Esophagus (tissue), 2 donors: ENCODE results near the gene GMPPA. TPM values are rescaled to one million over a fixed set of nuclear protein-coding genes. Genes with fewer than 3 reads are reported as not detected.
A peak's percentile ranks its signal among the peaks of the same experiment; 100 is the strongest.

Source experiments
- H3K27ac ChIP-seq, 2 donors: one replicate each; pipeline ENCODE4 v1.5.1; 2013; ENCODE audit warnings: low read depth in 2 of 2, mild to moderate bottlenecking in 2 of 2, inconsistent platforms in 1 of 2, low read length in 1 of 2, moderate library complexity in 1 of 2
- H3K27me3 ChIP-seq, 2 donors: one replicate each; pipeline ENCODE4 v1.6.1; 2013; ENCODE audit warnings: low read length in 2 of 2, control low read depth in 1 of 2, mild to moderate bottlenecking in 1 of 2; ENCODE audit not compliant: insufficient read depth in 2 of 2, control insufficient read depth in 1 of 2
- H3K36me3 ChIP-seq, 2 donors: one replicate each; pipeline ENCODE4 v1.6.1; 2013; ENCODE audit warnings: low read length in 1 of 2; ENCODE audit not compliant: control insufficient read depth in 2 of 2, insufficient read depth in 2 of 2
- H3K4me1 ChIP-seq, 2 donors: one replicate each; pipeline ENCODE4 v1.6.1; 2013; ENCODE audit warnings: low read length in 1 of 2; ENCODE audit not compliant: control insufficient read depth in 2 of 2, insufficient read depth in 2 of 2
- H3K4me3 ChIP-seq, 2 donors: one replicate each; pipeline ENCODE4 v1.5.1; 2013; ENCODE audit warnings: low read length in 2 of 2, mild to moderate bottlenecking in 2 of 2, low read depth in 1 of 2, moderate library complexity in 1 of 2
- H3K9me3 ChIP-seq, 2 donors: one replicate each; pipeline ENCODE4 v1.6.1; 2013; ENCODE audit warnings: mild to moderate bottlenecking in 2 of 2, low read depth in 1 of 2, low read length in 1 of 2, moderate library complexity in 1 of 2; ENCODE audit not compliant: control insufficient read depth in 2 of 2, insufficient read depth in 1 of 2
- WGBS, 2 donors: extraction: QIAGEN DNeasy Blood & Tissue Kit; methylation state at CpG; one replicate each; pipeline ENCODE4 v1.1.7; 2013; 5-methylcytosine and 5-hydroxymethylcytosine counted together
- polyA plus RNA-seq, 2 donors: library from polyadenylated mRNA; stranded (reverse); fragments of 200-250 nt; gene quantifications; one replicate each; pipeline ENCODE4 v1.2.3, GENCODE V29; 2013
- donor health status: healthy with polysubstance abuse.
- donor health status: Bipolar disorder and iron deficiency.

Gene GMPPA
- polyA plus RNA-seq, 2 donors, result 18.4 to 25.5 TPM

DNA sequence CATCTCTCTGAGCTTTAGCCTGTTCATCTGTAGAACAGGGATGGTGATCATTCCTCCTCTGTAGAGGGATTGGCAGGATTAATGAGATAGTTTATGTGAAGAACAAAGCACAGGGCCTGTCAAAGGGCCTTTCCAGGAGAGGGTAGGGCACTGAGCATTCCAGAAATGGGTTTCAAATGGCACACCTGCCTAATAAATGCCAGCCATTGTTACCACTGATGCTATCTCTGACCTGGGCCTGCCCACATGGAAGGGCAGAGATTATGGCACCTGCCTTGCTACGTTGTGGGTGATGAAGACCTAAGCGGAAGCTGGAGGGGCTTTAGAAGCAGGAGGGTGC is 31.0 kb upstream of the GMPPA start:
- no peaks in the 10 kb centered on the region for H3K36me3 ChIP-seq
- 75 to 84% methylated on average over 2 of the region's 2 CpGs for WGBS, 2 donors
- H3K4me1 ChIP-seq, result peaks cover 0 to 2% of the 10 kb centered on the region in 2 donors
- H3K9me3 ChIP-seq, result no peaks in the 10 kb centered on the region
- H3K27ac ChIP-seq, result peak overlapping the region in 1 of 2 donors; percentile 13
- H3K4me3 ChIP-seq, result no peak overlapping the region
- H3K27me3 ChIP-seq, result no peaks in the 10 kb centered on the region

- H3K9me3 ChIP-seq, result no peaks in the 10 kb centered on the region
- peaks cover 2% of the 10 kb centered on the region in 2 donors for H3K4me1 ChIP-seq
- no peaks in the 10 kb centered on the region for H3K36me3 ChIP-seq
- WGBS, 2 donors, result 88 to 89% methylated on average over 23 of the region's 23 CpGs
- H3K27me3 ChIP-seq, result no peaks in the 10 kb centered on the region
- H3K27ac ChIP-seq, result no peak overlapping the region
- H3K4me3 ChIP-seq, result no peak overlapping the region
Observed at GRCh38 chr2:219468410-219469185, 30.1 kb upstream of the GMPPA start.

GRCh38 chr2:219469186-219469724 is 29.4 kb upstream of the GMPPA start:
- WGBS, 2 donors, result 78 to 82% methylated on average over 16 of the region's 16 CpGs
- peaks cover 2 to 4% of the 10 kb centered on the region in 2 donors for H3K4me1 ChIP-seq
- H3K27me3 ChIP-seq, result no peaks in the 10 kb centered on the region
- no peaks in the 10 kb centered on the region for H3K36me3 ChIP-seq
- no peak overlapping the region for H3K4me3 ChIP-seq
- H3K9me3 ChIP-seq, result no peaks in the 10 kb centered on the region
- no peak overlapping the region for H3K27ac ChIP-seq

DNA sequence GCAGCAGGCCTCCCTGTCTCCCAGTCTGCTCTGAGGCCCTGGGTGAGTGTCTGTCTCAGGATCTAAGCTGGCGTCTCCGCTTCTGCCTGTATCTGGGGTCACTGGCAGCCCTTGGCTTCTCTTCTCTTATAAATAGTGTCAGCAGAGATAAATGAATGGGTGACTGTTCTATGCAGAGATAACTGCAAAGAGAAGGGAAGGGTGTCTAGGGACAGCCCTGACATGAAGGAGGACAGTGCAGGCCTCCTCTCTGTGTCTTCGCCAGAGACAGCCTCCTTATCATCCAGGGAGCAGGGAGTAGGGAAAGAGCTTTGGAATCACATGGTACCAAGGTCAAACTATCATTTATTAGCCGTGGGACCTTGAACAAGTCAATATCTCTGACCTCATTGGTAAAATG is 28.3 kb upstream of the GMPPA start:
- H3K4me3 ChIP-seq, result no peak overlapping the region
- H3K36me3 ChIP-seq, result no peaks in the 10 kb centered on the region
- H3K4me1 ChIP-seq, result peaks cover 2 to 4% of the 10 kb centered on the region in 2 donors
- no peak overlapping the region for H3K27ac ChIP-seq
- no peaks in the 10 kb centered on the region for H3K27me3 ChIP-seq
- no peaks in the 10 kb centered on the region for H3K9me3 ChIP-seq
- WGBS, 2 donors, result 67 to 72% methylated on average over 4 of the region's 4 CpGs

DNA sequence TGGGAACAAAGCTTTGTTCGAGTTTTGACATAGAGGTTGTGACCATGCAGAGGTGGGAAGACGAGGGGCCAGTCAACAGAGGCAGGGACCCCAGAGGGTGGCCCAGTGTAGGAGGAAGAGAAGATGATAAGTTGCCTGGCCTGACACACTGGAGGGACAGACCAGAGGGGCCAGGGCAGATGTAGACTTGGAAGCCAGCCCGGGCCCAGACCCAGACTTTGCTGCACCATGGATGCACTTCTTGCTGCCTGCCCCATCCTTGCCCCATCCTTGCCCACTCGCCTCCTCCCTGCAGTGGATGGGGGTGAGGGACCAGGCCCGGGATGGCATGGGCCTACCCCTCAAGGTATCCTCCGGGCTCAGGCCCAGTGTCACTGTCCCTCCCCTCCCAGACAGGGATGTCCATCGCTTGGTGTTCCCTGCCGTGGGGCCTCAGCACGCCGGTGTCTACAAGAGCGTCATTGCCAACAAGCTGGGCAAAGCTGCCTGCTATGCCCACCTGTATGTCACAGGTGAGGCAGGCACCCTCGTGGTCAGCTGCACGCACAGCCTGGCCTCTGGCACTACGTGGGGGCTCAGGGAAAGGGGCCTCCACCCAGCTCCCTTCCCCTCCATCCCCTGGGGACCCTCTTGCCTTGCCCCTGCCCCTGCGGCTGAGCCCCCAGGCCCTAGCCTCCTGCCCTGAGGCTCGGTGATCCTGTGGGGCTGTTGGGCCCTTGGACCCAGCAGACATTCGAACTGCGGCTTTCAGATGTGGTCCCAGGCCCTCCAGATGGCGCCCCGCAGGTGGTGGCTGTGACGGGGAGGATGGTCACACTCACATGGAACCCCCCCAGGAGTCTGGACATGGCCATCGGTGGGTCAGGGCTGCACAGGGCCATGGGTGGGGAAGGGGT is 27.0 kb upstream of the GMPPA start:
- peaks cover 0 to 4% of the 10 kb centered on the region in 2 donors for H3K4me1 ChIP-seq
- H3K9me3 ChIP-seq, result no peaks in the 10 kb centered on the region
- 79 to 83% methylated on average over 22 of the region's 22 CpGs for WGBS, 2 donors
- H3K4me3 ChIP-seq, result no peak overlapping the region
- no peaks in the 10 kb centered on the region for H3K36me3 ChIP-seq
- no peak overlapping the region for H3K27ac ChIP-seq
- no peaks in the 10 kb centered on the region for H3K27me3 ChIP-seq

DNA sequence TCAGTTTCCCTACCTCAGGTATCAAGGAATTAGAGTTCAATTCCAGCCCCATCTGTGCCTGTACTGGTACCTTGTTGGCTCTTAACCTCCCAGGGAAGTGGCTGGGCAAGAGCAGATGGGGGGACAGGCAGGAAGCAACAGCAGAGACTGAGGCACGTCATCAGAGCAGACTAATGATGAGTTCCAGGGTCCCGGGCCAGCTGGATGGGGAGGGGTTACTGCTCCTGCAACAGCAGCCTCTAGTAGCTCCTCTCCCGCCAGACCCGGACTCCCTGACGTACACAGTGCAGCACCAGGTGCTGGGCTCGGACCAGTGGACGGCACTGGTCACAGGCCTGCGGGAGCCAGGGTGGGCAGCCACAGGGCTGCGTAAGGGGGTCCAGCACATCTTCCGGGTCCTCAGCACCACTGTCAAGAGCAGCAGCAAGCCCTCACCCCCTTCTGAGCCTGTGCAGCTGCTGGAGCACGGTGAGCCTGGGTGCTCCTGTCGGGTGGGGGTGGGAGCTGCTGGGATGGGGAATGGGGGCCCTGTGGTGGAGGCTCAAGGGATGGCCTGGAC is 26.0 kb upstream of the GMPPA start:
- peaks cover 0 to 4% of the 10 kb centered on the region in 2 donors for H3K4me1 ChIP-seq
- no peak overlapping the region for H3K4me3 ChIP-seq
- no peaks in the 10 kb centered on the region for H3K36me3 ChIP-seq
- no peaks in the 10 kb centered on the region for H3K27me3 ChIP-seq
- H3K27ac ChIP-seq, result no peak overlapping the region
- no peaks in the 10 kb centered on the region for H3K9me3 ChIP-seq
- WGBS, 2 donors, result 84% methylated on average over 7 to 12 of the region's 12 CpGs

DNA sequence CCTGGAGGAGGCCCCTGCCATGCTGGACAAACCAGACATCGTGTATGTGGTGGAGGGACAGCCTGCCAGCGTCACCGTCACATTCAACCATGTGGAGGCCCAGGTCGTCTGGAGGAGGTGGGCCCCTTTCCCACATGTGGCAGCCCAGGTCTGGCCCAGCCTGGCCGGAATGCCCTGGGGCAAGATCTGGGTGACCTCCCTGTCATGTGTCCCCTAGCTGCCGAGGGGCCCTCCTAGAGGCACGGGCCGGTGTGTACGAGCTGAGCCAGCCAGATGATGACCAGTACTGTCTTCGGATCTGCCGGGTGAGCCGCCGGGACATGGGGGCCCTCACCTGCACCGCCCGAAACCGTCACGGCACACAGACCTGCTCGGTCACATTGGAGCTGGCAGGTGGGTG is 25.2 kb upstream of the GMPPA start:
- H3K27ac ChIP-seq, result no peak overlapping the region
- peaks cover 0 to 4% of the 10 kb centered on the region in 2 donors for H3K4me1 ChIP-seq
- H3K27me3 ChIP-seq, result no peaks in the 10 kb centered on the region
- no peaks in the 10 kb centered on the region for H3K9me3 ChIP-seq
- 84 to 88% methylated on average over 18 of the region's 18 CpGs for WGBS, 2 donors
- H3K4me3 ChIP-seq, result no peak overlapping the region
- no peaks in the 10 kb centered on the region for H3K36me3 ChIP-seq

DNA sequence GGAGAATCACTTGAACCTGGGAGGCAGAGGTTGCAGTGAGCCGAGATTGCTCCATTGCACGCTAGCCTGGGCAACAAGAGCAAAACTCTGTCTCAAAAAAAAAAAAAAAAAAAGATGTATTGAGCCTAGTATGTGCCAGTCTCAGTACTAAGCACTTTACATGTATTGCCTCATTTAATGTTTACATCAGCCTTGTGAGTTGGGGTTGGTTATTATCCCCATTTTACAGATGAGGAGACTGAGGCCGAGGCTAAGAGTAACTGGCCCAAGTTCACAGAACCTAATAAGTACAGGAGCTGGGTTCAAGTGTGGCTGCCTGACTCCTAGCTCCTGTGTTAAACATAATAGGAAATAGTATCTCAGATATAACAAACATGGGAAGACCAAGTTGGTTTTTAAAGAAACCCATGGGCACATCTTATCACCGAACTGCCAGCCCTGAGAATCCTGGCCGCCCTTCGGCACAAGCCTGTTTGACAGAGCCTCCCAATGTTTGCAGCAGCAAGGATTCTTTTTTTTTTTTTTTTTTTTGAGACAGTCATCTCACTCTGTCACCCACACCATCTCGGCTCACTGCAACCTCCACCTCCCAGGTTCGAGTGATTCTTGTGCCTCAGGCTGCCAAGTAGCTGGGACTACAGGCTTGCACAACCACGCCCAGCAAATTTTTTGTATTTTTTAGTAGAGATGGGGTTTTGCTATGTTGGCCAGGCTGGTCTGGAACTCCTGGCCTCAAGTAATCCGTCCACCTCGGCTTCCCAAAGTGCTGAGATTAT is 24.2 kb upstream of the GMPPA start:
- WGBS, 2 donors, result 72 to 75% methylated on average over 11 of the region's 11 CpGs
- H3K36me3 ChIP-seq, result no peaks in the 10 kb centered on the region
- no peaks in the 10 kb centered on the region for H3K27me3 ChIP-seq
- H3K4me3 ChIP-seq, result no peak overlapping the region
- no peaks in the 10 kb centered on the region for H3K9me3 ChIP-seq
- H3K27ac ChIP-seq, result no peak overlapping the region
- peaks cover 0 to 4% of the 10 kb centered on the region in 2 donors for H3K4me1 ChIP-seq

- WGBS, 2 donors, result 78 to 79% methylated on average over 6 of the region's 6 CpGs
- Histone ChIP-seq H3K27ac (no peak overlapping the region), H3K9me3 (no peaks in the 10 kb centered on the region), H3K27me3 (no peaks in the 10 kb centered on the region), H3K4me3 (no peak overlapping the region), H3K4me1 (peaks cover 0 to 4% of the 10 kb centered on the region in 2 donors), H3K36me3 (no peaks in the 10 kb centered on the region)
Observed at GRCh38 chr2:219475278-219475677, 23.4 kb upstream of the GMPPA start.
